ENCODE results near the gene CES1.

GRCh38 chr16:55760310-55761001, 72.4 kb downstream of the CES1 start:
- TF ChIP-seq CTCF (IDR thresholded peaks at IDR 0.05; ENCODE audit: insufficient read depth, low read length, poor library complexity, severe bottlenecking) (no peak), EZH2phosphoT487 (conservative IDR thresholded peaks at IDR 0.05; ENCODE audit: low read length) (no peak)
